IMR-90 (cell line): ENCODE measurements around the gene NPEPL1.

Experiments
- CEBPB ChIP-seq: IDR thresholded peaks from 2 replicates; pipeline ENCODE4 v1.6.1; 2012; ENCODE audit warnings: low read depth, low read length, improper control_type of control experiment
- CHD1 ChIP-seq: IDR thresholded peaks from 2 replicates; pipeline ENCODE4 v1.6.1; 2012; ENCODE audit warnings: low read depth, low read length, improper control_type of control experiment
- CTCF ChIP-seq: conservative IDR thresholded peaks from 2 replicates; pipeline ENCODE4 v1.5.1; 2012; ENCODE audit warnings: mild to moderate bottlenecking, low read depth, low read length, improper control_type of control experiment
- ELK1 ChIP-seq: fragments of 150-350 bp; IDR thresholded peaks from 2 replicates; pipeline ENCODE4 v1.6.1; 2016; ENCODE audit warnings: low read depth, mild to moderate bottlenecking, low read length, moderate library complexity, borderline replicate concordance
- FOS ChIP-seq: fragments of 150-350 bp; IDR thresholded peaks from 2 replicates; pipeline ENCODE4 v1.6.1; 2016; ENCODE audit warnings: low read depth, low read length
- MAFK ChIP-seq: IDR thresholded peaks from 2 replicates; pipeline ENCODE4 v1.6.1; 2012; ENCODE audit warnings: low read depth, low read length, improper control_type of control experiment
- MAZ ChIP-seq: IDR thresholded peaks from 2 replicates; pipeline ENCODE4 v1.6.1; 2012; ENCODE audit warnings: low read depth, mild to moderate bottlenecking, low read length, improper control_type of control experiment, moderate library complexity, borderline replicate concordance
- MXI1 ChIP-seq: IDR thresholded peaks from 2 replicates; pipeline ENCODE4 v1.6.1; 2012; ENCODE audit warnings: low read depth, mild to moderate bottlenecking, low read length, moderate library complexity, borderline replicate concordance
- POLR2A ChIP-seq: IDR thresholded peaks from 2 replicates; pipeline ENCODE4 v1.6.1; 2012; ENCODE audit warnings: mild to moderate bottlenecking, low read depth, low read length
- RAD21 ChIP-seq: IDR thresholded peaks from 2 replicates; pipeline ENCODE4 v1.6.1; 2012; ENCODE audit warnings: low read length, improper control_type of control experiment
- RFX5 ChIP-seq: IDR thresholded peaks from 2 replicates; pipeline ENCODE4 v1.8.0; 2012; ENCODE audit warnings: low read depth, mild to moderate bottlenecking, low read length, moderate library complexity
- SMC3 ChIP-seq: fragments of 150-350 bp; IDR thresholded peaks from 2 replicates; pipeline ENCODE4 v1.6.1; 2016; ENCODE audit warnings: low read depth, mild to moderate bottlenecking, antibody characterized with exemption, low read length, moderate library complexity
- USF2 ChIP-seq: fragments of 150-350 bp; IDR thresholded peaks from 2 replicates; pipeline ENCODE4 v1.6.1; 2017; ENCODE audit warnings: mild to moderate bottlenecking, antibody characterized with exemption, low read length, low read depth

GRCh38 chr20:58700823-58701222 is 8.2 kb downstream of the NPEPL1 start:
- TF ChIP-seq CTCF (no peak), RAD21 (no peak), POLR2A (no peak), USF2 (no peak), MXI1 (no peak), CHD1 (no peak), MAFK (no peak), MAZ (no peak), RFX5 (no peak), SMC3 (no peak), CEBPB (no peak), ELK1 (no peak), FOS (no peak)
